ENCODE data around the gene OTUB2.

OTUB2 gene

GRCh38 chr14:94087891-94088290 lies 61.8 kb downstream of the OTUB2 start:
- no peak for TF ChIP-seq CTCF (IDR thresholded peaks at IDR 0.05; ENCODE audit: control extremely low read depth, extremely low read depth, low read depth, missing control alignments)
- CTCF ChIA-PET: interaction anchor here (1.2 to 2.1 kb wide), 2 partner anchors 49 to 52 kb away, joined by 4 to 7 read pairs; no protein-coding TSS in a partner anchor
- POLR2A ChIA-PET: no interaction called here
- DNase-seq (ENCODE audit: extremely low spot score): no peak

- CTCF ChIA-PET: interaction anchor here (1.6 to 2.3 kb wide), 4 partner anchors 11 to 48 kb away, joined by 3 to 7 read pairs (median 4); no protein-coding TSS in a partner anchor
- DNase-seq (ENCODE audit: extremely low spot score): no peak
- POLR2A ChIA-PET: no interaction called here
- TF ChIP-seq CTCF (IDR thresholded peaks at IDR 0.05; ENCODE audit: control extremely low read depth, extremely low read depth, low read depth, missing control alignments): no peak
Observed at GRCh38 chr14:94088516-94088915, 62.4 kb downstream of the OTUB2 start.

- CTCF ChIA-PET: interaction anchor here (1.5 to 2.3 kb wide), 5 partner anchors 10 to 43 kb away, joined by 3 to 5 read pairs (median 3); no protein-coding TSS in a partner anchor
- DNase-seq (ENCODE audit: extremely low spot score): no peak
- no peak for TF ChIP-seq CTCF (IDR thresholded peaks at IDR 0.05; ENCODE audit: control extremely low read depth, extremely low read depth, low read depth, missing control alignments)
- POLR2A ChIA-PET: no interaction called here
Observed at GRCh38 chr14:94089479-94089878, 63.3 kb downstream of the OTUB2 start.

- no peak for TF ChIP-seq CTCF (IDR thresholded peaks at IDR 0.05; ENCODE audit: control extremely low read depth, extremely low read depth, low read depth, missing control alignments)
- POLR2A ChIA-PET: no interaction called here
- no peak for DNase-seq (ENCODE audit: extremely low spot score)
- CTCF ChIA-PET: interaction anchor here (0.9 to 2.1 kb wide), 3 partner anchors 12 to 50 kb away, joined by 3 to 6 read pairs (median 3); partner anchors contain the start of genes DDX24 and IFI27L1
Observed at GRCh38 chr14:94093418-94093817, 67.3 kb downstream of the OTUB2 start.

- no peak for TF ChIP-seq CTCF (IDR thresholded peaks at IDR 0.05; ENCODE audit: control extremely low read depth, extremely low read depth, low read depth, missing control alignments)
- POLR2A ChIA-PET: interaction anchor here (0.6 kb wide), 1 partner anchor 16 kb away, joined by 3 read pairs; the partner anchor contains the start of genes DDX24 and IFI27L1
- no peak for DNase-seq (ENCODE audit: extremely low spot score)
- CTCF ChIA-PET: no interaction called here
Observed at GRCh38 chr14:94097091-94097490, 71.0 kb downstream of the OTUB2 start.
